ENCODE data around the gene DKC1. TPM values are rescaled to one million over a fixed set of nuclear protein-coding genes. Genes with fewer than 3 reads are reported as not detected.

The DKC1 gene
- total RNA-seq, 1 donor from 2014 or later, result 46.8 TPM

GRCh38 chrX:154804957-154805695 is 42.5 kb downstream of the DKC1 start, which contains the start of gene MPP1:
Gene MPP1 (minus strand): TSS chrX:154805485. CDS start chrX:154805373, 112 bp downstream.
- H3K27ac Mint-ChIP-seq (ENCODE audit: unreplicated experiment), result peak within 1 kb of the TSS; percentile 59
- TF ChIP-seq CTCF (IDR thresholded peaks at IDR 0.05; ENCODE audit: partially characterized antibody, unreplicated experiment), result no peak
- H3K4me3 Mint-ChIP-seq (ENCODE audit: unreplicated experiment), result peak within 1 kb of the TSS; percentile 86
- peak; percentile 79 for DNase-seq
- no peaks in the 10 kb centered on the region for H3K9me3 Mint-ChIP-seq (ENCODE audit: unreplicated experiment)
- no peaks in the 10 kb centered on the region for H3K36me3 Mint-ChIP-seq (ENCODE audit: unreplicated experiment)
- peaks cover 2% of the 10 kb centered on the region for H3K4me1 Mint-ChIP-seq (ENCODE audit: low read depth, unreplicated experiment)
- H3K27me3 Mint-ChIP-seq (ENCODE audit: unreplicated experiment), result peaks cover 2% of the 10 kb centered on the region

DNA sequence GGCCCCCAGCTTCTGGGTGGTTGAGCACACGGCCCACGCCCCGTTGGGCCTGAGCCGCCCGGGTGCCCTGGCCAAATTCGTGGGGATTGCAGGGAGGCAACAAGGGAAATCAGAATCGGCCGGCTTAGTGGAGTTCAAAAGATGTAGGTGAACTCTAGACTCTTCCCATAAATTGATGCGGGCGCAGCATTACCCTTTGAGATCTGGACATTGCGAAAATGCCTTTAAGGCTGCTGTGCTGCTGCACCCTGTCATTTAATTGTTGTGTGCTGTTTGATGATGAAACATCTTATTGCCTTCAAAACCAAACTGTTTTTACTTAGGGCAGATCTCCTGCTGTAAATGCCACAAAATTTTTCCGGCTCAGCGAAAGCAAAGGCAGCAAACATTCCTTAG is 43.0 kb downstream of the DKC1 start:
- peaks cover 2% of the 10 kb centered on the region for H3K27me3 Mint-ChIP-seq (ENCODE audit: unreplicated experiment)
- H3K27ac Mint-ChIP-seq (ENCODE audit: unreplicated experiment), result peak overlapping the region; percentile 59

GRCh38 chrX:154806837-154807501 is 44.3 kb downstream of the DKC1 start:
- TF ChIP-seq CTCF (IDR thresholded peaks at IDR 0.05; ENCODE audit: partially characterized antibody, unreplicated experiment), result no peak
- no peaks in the 10 kb centered on the region for H3K36me3 Mint-ChIP-seq (ENCODE audit: unreplicated experiment)
- H3K27ac Mint-ChIP-seq (ENCODE audit: unreplicated experiment), result no peak overlapping the region
- H3K4me1 Mint-ChIP-seq (ENCODE audit: low read depth, unreplicated experiment), result peaks cover 2% of the 10 kb centered on the region
- peaks cover 2% of the 10 kb centered on the region for H3K27me3 Mint-ChIP-seq (ENCODE audit: unreplicated experiment)
- DNase-seq, result no peak
- H3K9me3 Mint-ChIP-seq (ENCODE audit: unreplicated experiment), result no peaks in the 10 kb centered on the region
- H3K4me3 Mint-ChIP-seq (ENCODE audit: unreplicated experiment), result no peak overlapping the region

More for the DNA sequence above, 43.0 kb downstream of the DKC1 start:
- H3K4me3 Mint-ChIP-seq (ENCODE audit: unreplicated experiment), result peak overlapping the region; percentile 84
- H3K9me3 Mint-ChIP-seq (ENCODE audit: unreplicated experiment), result no peaks in the 10 kb centered on the region
- DNase-seq, result no peak
- TF ChIP-seq CTCF (IDR thresholded peaks at IDR 0.05; ENCODE audit: partially characterized antibody, unreplicated experiment), result no peak
- H3K4me1 Mint-ChIP-seq (ENCODE audit: low read depth, unreplicated experiment), result peaks cover 2% of the 10 kb centered on the region
- no peaks in the 10 kb centered on the region for H3K36me3 Mint-ChIP-seq (ENCODE audit: unreplicated experiment)

DNA sequence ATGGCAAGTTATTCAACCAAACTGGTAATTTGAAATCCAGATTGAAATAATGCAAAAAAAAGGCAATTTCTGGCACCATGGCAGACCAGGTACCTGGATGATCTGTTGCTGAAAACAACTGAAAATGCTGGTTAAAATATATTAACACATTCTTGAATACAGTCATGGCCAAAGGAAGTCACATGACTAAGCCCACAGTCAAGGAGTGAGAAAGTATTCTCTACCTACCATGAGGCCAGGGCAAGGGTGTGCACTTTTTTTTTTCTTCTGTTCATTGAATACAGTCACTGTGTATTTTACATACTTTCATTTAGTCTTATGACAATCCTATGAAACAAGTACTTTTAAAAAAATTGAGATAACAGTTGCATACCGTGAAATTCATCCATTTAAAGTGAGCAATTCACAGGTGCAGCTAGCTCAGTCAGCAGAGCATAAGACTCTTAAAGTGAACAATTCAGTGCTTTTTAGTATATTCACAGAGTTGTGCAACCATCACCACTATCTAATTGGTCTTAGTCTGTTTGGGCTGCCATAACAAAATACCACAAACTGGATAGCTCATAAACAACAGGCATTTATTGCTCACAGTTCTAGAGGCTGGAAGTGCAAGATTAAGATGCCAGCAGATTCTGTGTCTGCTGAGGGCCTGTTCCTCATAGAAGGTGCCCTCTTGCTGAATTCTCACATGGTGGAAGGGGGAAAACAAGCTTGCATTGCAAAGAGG is 47.4 kb downstream of the DKC1 start:
- H3K4me1 Mint-ChIP-seq (ENCODE audit: low read depth, unreplicated experiment), result no peaks in the 10 kb centered on the region
- H3K27ac Mint-ChIP-seq (ENCODE audit: unreplicated experiment), result no peak overlapping the region
- no peak for DNase-seq
- TF ChIP-seq CTCF (IDR thresholded peaks at IDR 0.05; ENCODE audit: partially characterized antibody, unreplicated experiment), result no peak
- no peaks in the 10 kb centered on the region for H3K36me3 Mint-ChIP-seq (ENCODE audit: unreplicated experiment)
- no peaks in the 10 kb centered on the region for H3K9me3 Mint-ChIP-seq (ENCODE audit: unreplicated experiment)
- no peaks in the 10 kb centered on the region for H3K27me3 Mint-ChIP-seq (ENCODE audit: unreplicated experiment)
- H3K4me3 Mint-ChIP-seq (ENCODE audit: unreplicated experiment), result no peak overlapping the region
